WTC11 (cell line): ENCODE measurements around the gene SGMS1. TPM values are rescaled to one million over a fixed set of nuclear protein-coding genes. Genes with fewer than 3 reads are reported as not detected.
A peak's percentile ranks its signal among the peaks of the same experiment; 100 is the strongest.
"Not testable (repeated sequence)": the region's sequence is repeated elsewhere in the genome, so short reads cannot be mapped to it uniquely, and the experiment has no call there.

Source experiments
- ATAC-seq: fragments of 200-7000 bp; cut with Tn5 transposase; 2 replicates; pipeline ENCODE4 v1.10.0; 2021; ENCODE audit warnings: mild to moderate bottlenecking, moderate library complexity
- Bru-seq: library from RNA; stranded (reverse); fragments of 400-500 nt; gene quantifications from one replicate; lab custom pipeline; 2021; lab: Mats Ljungman, UMichigan
- CTCF ChIA-PET: fragments of 300-600 bp; sonication (Branson Sonifier 250); formaldehyde crosslinking; loops from one replicate; lab custom pipeline; 2021; ENCODE audit warnings: antibody characterized with exemption; lab: Charles Lee
- POLR2A ChIA-PET: fragments of 350-600 bp; sonication (Branson Sonifier 250); formaldehyde crosslinking; loops from one replicate; lab custom pipeline; 2021; ENCODE audit warnings: antibody characterized with exemption; lab: Charles Lee
- DNase-seq: peaks from one replicate; pipeline ENCODE4 v3.0.0; 2021; ENCODE audit warnings: low spot score
- H3K27ac Mint-ChIP-seq: 2 replicates; pipeline ENCODE4 v1.8.0; 2021; ENCODE audit warnings: mixed read lengths
- H3K27me3 Mint-ChIP-seq: 2 replicates; pipeline ENCODE4 v1.8.0; 2021; ENCODE audit warnings: low read depth, mild to moderate bottlenecking, moderate library complexity, mixed read lengths
- H3K36me3 Mint-ChIP-seq: 2 replicates; pipeline ENCODE4 v1.8.0; 2021; ENCODE audit warnings: mixed read lengths
- H3K4me1 Mint-ChIP-seq: 2 replicates; pipeline ENCODE4 v1.8.0; 2022; ENCODE audit warnings: mixed read lengths
- H3K4me3 Mint-ChIP-seq: 2 replicates; pipeline ENCODE4 v1.8.0; 2021; ENCODE audit warnings: mild to moderate bottlenecking, moderate library complexity, mixed read lengths
- H3K9me3 Mint-ChIP-seq: 2 replicates; pipeline ENCODE4 v1.8.0; 2021; ENCODE audit warnings: mixed read lengths
- CREM ChIP-seq: sonication (generic); formaldehyde crosslinking; IDR thresholded peaks from 2 replicates; pipeline ENCODE4 v1.8.1; 2022; ENCODE audit warnings: mild to moderate bottlenecking, missing genetic modification reagents, moderate library complexity
- GABPB1 ChIP-seq: sonication (generic); formaldehyde crosslinking; IDR thresholded peaks from 2 replicates; pipeline ENCODE4 v1.8.1; 2023; ENCODE audit warnings: mild to moderate bottlenecking, missing genetic modification reagents
- HMGXB4 ChIP-seq: sonication (generic); formaldehyde crosslinking; IDR thresholded peaks from 2 replicates; pipeline ENCODE4 v1.8.1; 2023; ENCODE audit warnings: mild to moderate bottlenecking, moderate library complexity, missing genetic modification reagents
- MAX ChIP-seq: sonication (generic); formaldehyde crosslinking; IDR thresholded peaks from 2 replicates; pipeline ENCODE4 v1.8.0; 2022; ENCODE audit warnings: mild to moderate bottlenecking, missing genetic modification reagents
- PRDM15 ChIP-seq: sonication (generic); formaldehyde crosslinking; IDR thresholded peaks from 2 replicates; pipeline ENCODE4 v1.8.0; 2022; ENCODE audit warnings: missing genetic modification reagents
- SP1 ChIP-seq: sonication (generic); formaldehyde crosslinking; conservative IDR thresholded peaks from 2 replicates; pipeline ENCODE4 v1.8.1; 2022; ENCODE audit warnings: missing genetic modification reagents
- USF2 ChIP-seq: sonication (generic); formaldehyde crosslinking; IDR thresholded peaks from 2 replicates; pipeline ENCODE4 v1.8.1; 2023; ENCODE audit warnings: mild to moderate bottlenecking, missing genetic modification reagents, moderate library complexity
- ZNF219 ChIP-seq: sonication (generic); formaldehyde crosslinking; IDR thresholded peaks from 2 replicates; pipeline ENCODE4 v1.8.0; 2023; ENCODE audit warnings: missing genetic modification reagents, mild to moderate bottlenecking, borderline replicate concordance
- long read RNA-seq, 3 experiments: library from RNA in 1 of 3; library from capped mRNA in 1 of 3; library from polyadenylated mRNA in 1 of 3; unstranded in 2 of 3; stranded (forward) in 1 of 3; transcript quantifications; one replicate each; pipeline ENCODE4 v2.0.0, GENCODE V29; 2021
- total RNA-seq: library from RNA; stranded (reverse); gene quantifications from 3 replicates; pipeline ENCODE4 v1.2.3, GENCODE V29; 2021

Gene SGMS1
- 12.4 to 14.0 TPM (median 13.2 TPM) in 3 replicates for total RNA-seq
- percentile 73 among the genes with signal in this experiment for Bru-seq, nascent RNA
- long read RNA-seq, experiment 1, transcript SGMS1-202 (11 exons, 3,744 nt), result major isoform, 66 of 99 reads
- long read RNA-seq, experiment 1, partial matches to known transcripts, result 9 of 99 reads
- long read RNA-seq, experiment 1, other reads (novel, unspliced or antisense), result 24 of 99 reads
- long read RNA-seq, experiment 2, partial matches to known transcripts, result 6 of 16 reads
- long read RNA-seq, experiment 2, other reads (novel, unspliced or antisense), result 8 of 16 reads
- long read RNA-seq, experiment 3, partial matches to known transcripts, result 9 of 14 reads
- long read RNA-seq, experiment 3, other reads (novel, unspliced or antisense), result 3 of 14 reads

GRCh38 chr10:50623663-50624412 lies at the start of gene SGMS1:
TSS of gene SGMS1 (minus strand) at chr10:50623956. CDS start at chr10:50344114, 279,842 bp downstream.
- H3K27me3 Mint-ChIP-seq, result no peaks in the 10 kb centered on the region
- H3K27ac Mint-ChIP-seq, result peak within 1 kb of the TSS; percentile 99
- POLR2A ChIA-PET, result interaction anchor here (0.7 to 0.9 kb wide), 3 partner anchors 12 to 153 kb away, joined by 3 to 4 read pairs (median 3); no protein-coding TSS in a partner anchor
- ATAC-seq (peak; percentile 7), DNase-seq (peak; percentile 81)
- peak within 1 kb of the TSS; percentile 86 for H3K4me3 Mint-ChIP-seq
- H3K4me1 Mint-ChIP-seq, result peaks cover 70% of the 10 kb centered on the region
- no peaks in the 10 kb centered on the region for H3K36me3 Mint-ChIP-seq
- H3K9me3 Mint-ChIP-seq, result peaks cover 3% of the 10 kb centered on the region; the same call in 1 of the 2 replicates
- TF ChIP-seq MAX (CRISPR knock-in tag) (no peak; the same call in 1 of the 2 replicates), PRDM15 (peak; percentile 98), SP1 (CRISPR knock-in tag) (peak; percentile 84), CREM (CRISPR knock-in tag) (peak; percentile 32; the same call in 1 of the 2 replicates), HMGXB4 (CRISPR knock-in tag) (peak; percentile 67), ZNF219 (CRISPR knock-in tag) (no peak), USF2 (CRISPR knock-in tag) (peak; percentile 69), GABPB1 (CRISPR knock-in tag) (peak; percentile 41; the same call in 1 of the 2 replicates)
- TF ChIP-seq, all 79 proteins: peak for 6
- CTCF ChIA-PET, result interaction anchor here (1.1 kb wide), 1 partner anchor 9 kb away, joined by 4 read pairs; no protein-coding TSS in a partner anchor

- H3K27me3 Mint-ChIP-seq, H3K9me3 Mint-ChIP-seq, POLR2A ChIA-PET, ATAC-seq, H3K36me3 Mint-ChIP-seq, DNase-seq, CTCF ChIA-PET, H3K4me3 Mint-ChIP-seq, H3K27ac Mint-ChIP-seq: not testable (repeated sequence)
- H3K4me1 Mint-ChIP-seq, result peaks cover 25% of the 10 kb centered on the region
These were observed 48.4 kb upstream of the SGMS1 start for GRCh38 chr10:50672152-50672551.

- H3K4me1 Mint-ChIP-seq, result peaks cover 25% of the 10 kb centered on the region
- CTCF ChIA-PET, H3K27ac Mint-ChIP-seq, H3K4me3 Mint-ChIP-seq, H3K9me3 Mint-ChIP-seq, H3K27me3 Mint-ChIP-seq, POLR2A ChIA-PET, DNase-seq, H3K36me3 Mint-ChIP-seq, ATAC-seq: not testable (repeated sequence)
These were observed 47.9 kb upstream of the SGMS1 start for GRCh38 chr10:50671645-50672044.

- H3K4me3 Mint-ChIP-seq, ATAC-seq, H3K27me3 Mint-ChIP-seq, POLR2A ChIA-PET, H3K27ac Mint-ChIP-seq, H3K9me3 Mint-ChIP-seq, DNase-seq, H3K36me3 Mint-ChIP-seq: not testable (repeated sequence)
- CTCF ChIA-PET, result interaction anchor here (0.9 to 1.7 kb wide), 3 partner anchors 42 to 115 kb away, joined by 3 to 9 read pairs (median 6); no protein-coding TSS in a partner anchor
- H3K4me1 Mint-ChIP-seq, result peaks cover 25% of the 10 kb centered on the region
These were observed 46.2 kb upstream of the SGMS1 start for GRCh38 chr10:50669957-50670356.

- H3K27ac Mint-ChIP-seq, H3K36me3 Mint-ChIP-seq, H3K27me3 Mint-ChIP-seq, DNase-seq, H3K4me3 Mint-ChIP-seq, H3K9me3 Mint-ChIP-seq, POLR2A ChIA-PET: not testable (repeated sequence)
- peaks cover 11% of the 10 kb centered on the region for H3K4me1 Mint-ChIP-seq
- CTCF ChIA-PET, result interaction anchor here (1.6 kb wide), 1 partner anchor 105 kb away, joined by 3 read pairs; no protein-coding TSS in a partner anchor
- ATAC-seq, result peak; percentile 38; the same call in 1 of the 2 replicates
These were observed 43.6 kb upstream of the SGMS1 start for GRCh38 chr10:50667353-50667752.

- H3K4me3 Mint-ChIP-seq, H3K27ac Mint-ChIP-seq, H3K27me3 Mint-ChIP-seq, CTCF ChIA-PET, POLR2A ChIA-PET, H3K36me3 Mint-ChIP-seq, H3K4me1 Mint-ChIP-seq, ATAC-seq, DNase-seq, H3K9me3 Mint-ChIP-seq: not testable (repeated sequence)
These were observed 38.7 kb upstream of the SGMS1 start for GRCh38 chr10:50662420-50662819.

GRCh38 chr10:50661563-50661962 lies 37.8 kb upstream of the SGMS1 start:
- H3K27ac Mint-ChIP-seq, POLR2A ChIA-PET, H3K36me3 Mint-ChIP-seq, ATAC-seq, H3K4me1 Mint-ChIP-seq, H3K4me3 Mint-ChIP-seq, H3K27me3 Mint-ChIP-seq, H3K9me3 Mint-ChIP-seq, CTCF ChIA-PET, DNase-seq: not testable (repeated sequence)
